HG02840 (cell line): ENCODE measurements around the gene BROX.
A peak's percentile ranks its signal among the peaks of the same experiment; 100 is the strongest.
"Not testable (repeated sequence)": the region's sequence is repeated elsewhere in the genome, so short reads cannot be mapped to it uniquely, and the experiment has no call there.

Source experiments
- ATAC-seq: cut with Tn5 transposase; IDR thresholded peaks from one replicate; pipeline ENCODE4 v1.9.1; 2021; ENCODE audit warnings: mild to moderate bottlenecking, moderate library complexity, moderate number of reproducible peaks; ENCODE audit not compliant: unreplicated experiment, low FRiP score

The BROX gene

GRCh38 chr1:222730866-222731265 lies 18.5 kb downstream of the BROX start:
- no peak for ATAC-seq

- ATAC-seq = peak; percentile 98
Measured at GRCh38 chr1:222732216-222733159, 20.1 kb downstream of the BROX start.

- ATAC-seq = no peak
Measured at GRCh38 chr1:222734740-222735139, 22.4 kb downstream of the BROX start.

GRCh38 chr1:222736470-222736869 lies 24.1 kb downstream of the BROX start:
- no peak for ATAC-seq

GRCh38 chr1:222736972-222737371 lies 24.6 kb downstream of the BROX start, which contains the start of gene FAM177B:
Gene FAM177B, plus strand, starts transcription at chr1:222737202. Its CDS starts 9,344 bp downstream, at chr1:222746546.
- ATAC-seq = no peak

- no peak for ATAC-seq
Measured at GRCh38 chr1:222739465-222739864, 27.1 kb downstream of the BROX start.

- ATAC-seq = no peak
Measured at GRCh38 chr1:222739929-222740328, 27.6 kb downstream of the BROX start.

GRCh38 chr1:222741630-222742457 lies 29.5 kb downstream of the BROX start:
- not testable (repeated sequence) for ATAC-seq

- ATAC-seq = no peak
Measured at GRCh38 chr1:222749927-222750326, 37.6 kb downstream of the BROX start.

- ATAC-seq = peak; percentile 65
Measured at GRCh38 chr1:222750651-222751050, 38.3 kb downstream of the BROX start.

GRCh38 chr1:222751255-222751654 lies 38.9 kb downstream of the BROX start:
- no peak for ATAC-seq

GRCh38 chr1:222754366-222755139 lies 42.2 kb downstream of the BROX start:
- ATAC-seq = no peak

- no peak for ATAC-seq
Measured at GRCh38 chr1:222757646-222758268, 45.4 kb downstream of the BROX start.

- no peak for ATAC-seq
Measured at GRCh38 chr1:222759451-222760035, 47.2 kb downstream of the BROX start.

GRCh38 chr1:222761083-222761482 lies 48.7 kb downstream of the BROX start:
- no peak for ATAC-seq

GRCh38 chr1:222762178-222762577 lies 49.8 kb downstream of the BROX start:
- not testable (repeated sequence) for ATAC-seq

- no peak for ATAC-seq
Measured at GRCh38 chr1:222767152-222767571, 54.8 kb downstream of the BROX start.

- no peak for ATAC-seq
Measured at GRCh38 chr1:222768592-222768991, 56.2 kb downstream of the BROX start.

GRCh38 chr1:222769181-222769580 lies 56.8 kb downstream of the BROX start:
- ATAC-seq = no peak
